PC-3 (cell line): ENCODE data around the gene TRABD2B. TPM values are rescaled to one million over a fixed set of nuclear protein-coding genes. Genes with fewer than 3 reads are reported as not detected.

Experiments
- ATAC-seq: fragments of 200-7000 bp; cut with Tn5 transposase; 2 replicates; pipeline ENCODE4 v1.9.1; 2020; ENCODE audit warnings: mild to moderate bottlenecking, moderate library complexity
- BruUV-seq: library from RNA; stranded (reverse); fragments of 400-500 nt; replicated peaks from 2 replicates; lab custom pipeline; 2021; lab: Mats Ljungman, UMichigan
- CTCF ChIA-PET: fragments of 300-600 bp; sonication (Branson Sonifier 250); formaldehyde crosslinking; loops from one replicate; lab custom pipeline; 2022; ENCODE audit warnings: antibody characterized with exemption; lab: Charles Lee
- POLR2A ChIA-PET: fragments of 300-600 bp; sonication (Branson Sonifier 250); formaldehyde crosslinking; loops from one replicate; lab custom pipeline; 2022; ENCODE audit warnings: antibody characterized with exemption; ENCODE audit not compliant: unreplicated experiment; lab: Charles Lee
- DNase-seq: peaks from one replicate; pipeline ENCODE4 v3.0.0-alpha.2; 2015
- H2AFZ ChIP-seq: fragments of 300-600 bp; sonication (generic); 2 replicates; pipeline ENCODE4 v1.6.0; 2016; ENCODE audit warnings: antibody characterized with exemption, low read length
- H3F3A ChIP-seq: fragments of 300-600 bp; sonication (generic); one replicate; pipeline ENCODE4 v1.6.0; 2017; ENCODE audit warnings: antibody characterized with exemption, low read length, control low read depth, mild to moderate bottlenecking; ENCODE audit not compliant: unreplicated experiment
- H3K27ac ChIP-seq: fragments of 300-600 bp; sonication (generic); 2 replicates; pipeline ENCODE4 v1.5.1; 2016; ENCODE audit warnings: mild to moderate bottlenecking, low read length
- H3K27me3 ChIP-seq: fragments of 300-600 bp; sonication (generic); 2 replicates; pipeline ENCODE4 v1.6.1; 2016; ENCODE audit warnings: low read length, mixed read lengths
- H3K36me3 ChIP-seq: fragments of 300-600 bp; sonication (generic); 2 replicates; pipeline ENCODE4 v1.6.1; 2016; ENCODE audit warnings: low read depth, mixed run types, low read length, mixed read lengths
- H3K4me1 ChIP-seq: fragments of 300-600 bp; sonication (generic); 2 replicates; pipeline ENCODE4 v1.5.1; 2016; ENCODE audit warnings: low read length; ENCODE audit not compliant: insufficient read depth
- H3K4me2 ChIP-seq: fragments of 300-600 bp; sonication (generic); 2 replicates; pipeline ENCODE4 v1.6.0; 2016; ENCODE audit warnings: low read length
- H3K4me3 ChIP-seq: fragments of 300-600 bp; sonication (generic); 2 replicates; pipeline ENCODE4 v1.5.1; 2016; ENCODE audit warnings: mild to moderate bottlenecking, low read length, mixed read lengths
- H3K79me2 ChIP-seq: fragments of 300-600 bp; sonication (generic); 2 replicates; pipeline ENCODE4 v1.6.1; 2017; ENCODE audit warnings: low read length, mixed read lengths
- H3K9ac ChIP-seq: fragments of 300-600 bp; sonication (generic); 2 replicates; pipeline ENCODE4 v1.6.0; 2016; ENCODE audit warnings: mild to moderate bottlenecking, low read length
- H3K9me2 ChIP-seq: fragments of 300-600 bp; sonication (generic); replicated peaks from 2 replicates; pipeline ENCODE4 v1.6.1; 2016; ENCODE audit warnings: mixed run types, low read length, mixed read lengths
- H3K9me3 ChIP-seq: fragments of 300-600 bp; sonication (generic); 2 replicates; pipeline ENCODE4 v1.6.1; 2016; ENCODE audit warnings: low read length, mixed read lengths
- H4K20me1 ChIP-seq: fragments of 300-600 bp; sonication (generic); 2 replicates; pipeline ENCODE4 v1.6.1; 2016; ENCODE audit warnings: low read length, mixed read lengths
- CTCF ChIP-seq: fragments of 300-600 bp; sonication (generic); conservative IDR thresholded peaks from 2 replicates; pipeline ENCODE4 v1.5.1; 2017; ENCODE audit warnings: antibody characterized with exemption, low read depth, mild to moderate bottlenecking, low read length
- EZH2 ChIP-seq: fragments of 300-600 bp; sonication (generic); IDR thresholded peaks from one replicate; pipeline ENCODE4 v1.6.1; 2017; ENCODE audit warnings: antibody characterized with exemption, mild to moderate bottlenecking, low read length; ENCODE audit not compliant: unreplicated experiment
- EZH2phosphoT487 ChIP-seq: fragments of 300-600 bp; sonication (generic); IDR thresholded peaks from 2 replicates; pipeline ENCODE4 v1.6.1; 2018; ENCODE audit warnings: mild to moderate bottlenecking, antibody characterized with exemption, low read length, borderline replicate concordance
- intact Hi-C: fragments of 100-400 bp; cut with micrococcal nuclease; formaldehyde crosslinking; loops from 2 replicates; pipeline ENCODE4 v1.9.0; 2023
- total RNA-seq: library from RNA; depleted of rRNA; stranded (reverse); fragments of >200 nt; gene quantifications from 2 replicates; pipeline ENCODE4 v1.2.3, GENCODE V29; 2014

TRABD2B gene
- total RNA-seq, 1 experiment from 2014 or later, result 0.44 TPM

GRCh38 chr1:47778280-47778679 is 218.9 kb downstream of the TRABD2B start:
- Histone ChIP-seq H3K4me2 (no peak overlapping the region), H3K9me3 (no peaks in the 10 kb centered on the region), H3K36me3 (no peaks in the 10 kb centered on the region), H3F3A (no peaks in the 10 kb centered on the region), H2AFZ (no peak overlapping the region), H3K9me2 (no peaks in the 10 kb centered on the region), H3K79me2 (no peaks in the 10 kb centered on the region), H4K20me1 (no peaks in the 10 kb centered on the region), H3K27me3 (no peaks in the 10 kb centered on the region), H3K9ac (no peak overlapping the region), H3K4me3 (no peak overlapping the region), H3K27ac (no peak overlapping the region), H3K4me1 (peaks cover 4% of the 10 kb centered on the region)
- intact Hi-C loops, result no loop called here
- POLR2A ChIA-PET, result no interaction called here
- DNase-seq (no peak), ATAC-seq (no peak)
- CTCF ChIA-PET, result no interaction called here
- no peak for TF ChIP-seq EZH2phosphoT487
- TF ChIP-seq EZH2, result no peak
- TF ChIP-seq CTCF, result no peak
- BruUV-seq, result no TSS peak

- ATAC-seq (no peak), DNase-seq (no peak)
- Histone ChIP-seq H2AFZ (no peak overlapping the region), H3K4me1 (peaks cover 3% of the 10 kb centered on the region), H3K4me2 (no peak overlapping the region), H3K9me3 (no peaks in the 10 kb centered on the region), H3K9me2 (no peaks in the 10 kb centered on the region), H3F3A (no peaks in the 10 kb centered on the region), H3K27ac (no peak overlapping the region), H4K20me1 (no peaks in the 10 kb centered on the region), H3K27me3 (no peaks in the 10 kb centered on the region), H3K79me2 (no peaks in the 10 kb centered on the region), H3K4me3 (no peak overlapping the region), H3K9ac (no peak overlapping the region), H3K36me3 (no peaks in the 10 kb centered on the region)
- TF ChIP-seq EZH2, result no peak
- TF ChIP-seq CTCF, result no peak
- TF ChIP-seq EZH2phosphoT487, result no peak
- CTCF ChIA-PET, result no interaction called here
- POLR2A ChIA-PET, result no interaction called here
- intact Hi-C loops, result no loop called here
- BruUV-seq, result no TSS peak
Observed at GRCh38 chr1:47777322-47777721, 219.9 kb downstream of the TRABD2B start.

GRCh38 chr1:47776667-47777131 is 220.5 kb downstream of the TRABD2B start:
- H2AFZ ChIP-seq, result no peak overlapping the region
- TF ChIP-seq CTCF, result no peak
- no peak for TF ChIP-seq EZH2phosphoT487
- no peak for TF ChIP-seq EZH2
- no peak for ATAC-seq
- ChIA-PET POLR2A (no interaction called here), CTCF (no interaction called here)
- no peak overlapping the region for H3K9ac ChIP-seq
- H4K20me1 ChIP-seq, result no peaks in the 10 kb centered on the region
- intact Hi-C loops, result no loop called here
- H3K27ac ChIP-seq, result no peak overlapping the region
- H3K4me1 ChIP-seq, result no peaks in the 10 kb centered on the region
- H3K4me2 ChIP-seq, result no peak overlapping the region
- no peak overlapping the region for H3K4me3 ChIP-seq
- no peaks in the 10 kb centered on the region for H3K79me2 ChIP-seq
- H3F3A ChIP-seq, result no peaks in the 10 kb centered on the region
- no peak for DNase-seq
- no TSS peak for BruUV-seq
- H3K27me3 ChIP-seq, result no peaks in the 10 kb centered on the region
- no peaks in the 10 kb centered on the region for H3K9me3 ChIP-seq
- no peaks in the 10 kb centered on the region for H3K36me3 ChIP-seq
- H3K9me2 ChIP-seq, result no peaks in the 10 kb centered on the region
